Trophoblast cell (in vitro differentiated cells and primary cell): ENCODE results near the gene NNMT.

Experiments
- DNase-seq, 2 donors: peaks; one replicate each; pipeline ENCODE4 v3.0.0-alpha.2; 2016
- H2AFZ ChIP-seq: 2 replicates; pipeline ENCODE4 v1.6.1; 2013; ENCODE audit warnings: low read length, moderate library complexity, mild to moderate bottlenecking; ENCODE audit not compliant: insufficient read depth, poor library complexity
- H2AK5ac ChIP-seq: 2 replicates; pipeline ENCODE4 v1.6.1; 2013; ENCODE audit warnings: mild to moderate bottlenecking, low read length
- H2BK120ac ChIP-seq: 2 replicates; pipeline ENCODE4 v1.6.1; 2013; ENCODE audit warnings: low read length, mild to moderate bottlenecking, moderate library complexity; ENCODE audit not compliant: insufficient read depth, poor library complexity
- H2BK12ac ChIP-seq: 2 replicates; pipeline ENCODE4 v1.6.1; 2013; ENCODE audit warnings: mild to moderate bottlenecking, low read length, moderate library complexity
- H2BK5ac ChIP-seq: 2 replicates; pipeline ENCODE4 v1.6.1; 2013; ENCODE audit warnings: low read length, low read depth, moderate library complexity, mild to moderate bottlenecking; ENCODE audit not compliant: poor library complexity
- H3K14ac ChIP-seq: 2 replicates; pipeline ENCODE4 v1.6.1; 2013; ENCODE audit warnings: mild to moderate bottlenecking, low read length
- H3K18ac ChIP-seq: 2 replicates; pipeline ENCODE4 v1.6.1; 2013; ENCODE audit warnings: mild to moderate bottlenecking, low read length
- H3K23ac ChIP-seq: 2 replicates; pipeline ENCODE4 v1.6.1; 2013; ENCODE audit warnings: low read length
- H3K27ac ChIP-seq: 2 replicates; pipeline ENCODE4 v1.5.1; 2013; ENCODE audit warnings: low read depth, mild to moderate bottlenecking, inconsistent platforms, low read length, moderate library complexity
- H3K27me3 ChIP-seq: 2 replicates; pipeline ENCODE4 v1.6.1; 2013; ENCODE audit warnings: inconsistent platforms, mild to moderate bottlenecking, low read length, moderate library complexity; ENCODE audit not compliant: insufficient read depth
- H3K36me3 ChIP-seq, 2 experiments: 1 replicate in 1 of 2; 2 replicates in 1 of 2; pipeline ENCODE4 v1.6.1; 2013; ENCODE audit warnings: low read length in 2 of 2, mild to moderate bottlenecking in 2 of 2, moderate library complexity in 1 of 2; ENCODE audit not compliant: insufficient read depth in 2 of 2, control insufficient read depth in 1 of 2
- H3K4ac ChIP-seq: 2 replicates; pipeline ENCODE4 v1.6.1; 2013; ENCODE audit warnings: low read depth, mild to moderate bottlenecking, low read length, moderate library complexity
- H3K4me1 ChIP-seq, 2 experiments: 1 replicate in 1 of 2; 2 replicates in 1 of 2; pipeline ENCODE4 v1.6.1; 2013; ENCODE audit warnings: low read length in 2 of 2, mild to moderate bottlenecking in 2 of 2, moderate library complexity in 1 of 2; ENCODE audit not compliant: insufficient read depth in 2 of 2, control insufficient read depth in 1 of 2
- H3K4me2 ChIP-seq: 2 replicates; pipeline ENCODE4 v1.6.1; 2013; ENCODE audit warnings: inconsistent platforms, mild to moderate bottlenecking, low read length, moderate library complexity
- H3K4me3 ChIP-seq: 2 replicates; pipeline ENCODE4 v1.5.1; 2013; ENCODE audit warnings: mild to moderate bottlenecking, low read depth, low read length, inconsistent platforms
- H3K79me1 ChIP-seq: one replicate; pipeline ENCODE4 v1.6.1; 2013; ENCODE audit warnings: low read length
- H3K79me2 ChIP-seq: 2 replicates; pipeline ENCODE4 v1.6.1; 2013; ENCODE audit warnings: low read length, mild to moderate bottlenecking; ENCODE audit not compliant: control insufficient read depth, insufficient read depth, poor library complexity
- H3K9ac ChIP-seq: 2 replicates; pipeline ENCODE4 v1.6.1; 2013; ENCODE audit warnings: mild to moderate bottlenecking, low read length
- H3K9me3 ChIP-seq: 2 replicates; pipeline ENCODE4 v1.6.1; 2013; ENCODE audit warnings: low read depth, mild to moderate bottlenecking, control low read depth, inconsistent platforms, low read length; ENCODE audit not compliant: insufficient read depth
- H4K12ac ChIP-seq: 2 replicates; pipeline ENCODE4 v1.6.1; 2013; ENCODE audit warnings: low read depth, mild to moderate bottlenecking, low read length, moderate library complexity
- H4K8ac ChIP-seq: 2 replicates; pipeline ENCODE4 v1.6.1; 2013; ENCODE audit warnings: low read depth, mild to moderate bottlenecking, low read length, moderate library complexity
- H4K91ac ChIP-seq: one replicate; pipeline ENCODE4 v1.6.1; 2013; ENCODE audit warnings: low read depth, mild to moderate bottlenecking, low read length, moderate library complexity
- WGBS: extraction: QIAGEN DNeasy Blood & Tissue Kit; methylation state at CpG from one replicate; pipeline ENCODE4 v1.1.7; 2013; ENCODE audit warnings: missing lambda C conversion rate; ENCODE audit not compliant: insufficient read length, insufficient coverage; ENCODE audit errors: extremely low coverage; 5-methylcytosine and 5-hydroxymethylcytosine counted together

Gene NNMT

DNA sequence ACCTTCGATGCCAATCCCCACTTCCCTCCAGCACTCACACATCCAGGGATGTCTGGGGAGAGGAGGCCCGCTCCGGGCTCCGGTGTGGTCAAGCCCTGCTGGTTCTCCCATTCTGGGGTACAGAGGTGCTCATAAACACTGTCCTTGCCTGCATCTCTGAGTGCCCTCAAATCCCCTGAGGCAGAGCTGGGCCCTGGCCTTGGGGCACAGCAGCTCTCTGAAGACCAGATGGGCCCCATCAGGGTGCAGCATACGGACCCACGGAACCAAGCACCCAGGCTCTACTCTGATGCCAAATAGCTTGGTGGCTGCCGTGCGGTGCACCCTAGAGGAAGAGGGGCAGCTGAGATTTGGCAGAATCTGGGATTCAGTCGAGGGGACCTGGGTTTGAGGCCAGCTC lies 35.7 kb upstream of the NNMT start:
- no peaks in the 10 kb centered on the region for H3K9me3 ChIP-seq
- H3K18ac ChIP-seq, result no peak overlapping the region
- no peak overlapping the region for H3K9ac ChIP-seq
- no peaks in the 10 kb centered on the region for H3K27me3 ChIP-seq
- no peak overlapping the region for H4K12ac ChIP-seq
- no peak overlapping the region for H3K23ac ChIP-seq
- H3K4me2 ChIP-seq, result no peak overlapping the region
- no peak overlapping the region for H2AFZ ChIP-seq
- H3K4me3 ChIP-seq, result no peak overlapping the region
- no peak overlapping the region for H2BK5ac ChIP-seq
- no peak overlapping the region for H3K14ac ChIP-seq
- WGBS, result no CpG with 5 or more reads among the region's 9 CpGs
- peaks cover 6 to 9% of the 10 kb centered on the region in 2 experiments for H3K4me1 ChIP-seq
- no peaks in the 10 kb centered on the region for H3K36me3 ChIP-seq
- H2BK12ac ChIP-seq, result no peak overlapping the region
- H2BK120ac ChIP-seq, result no peak overlapping the region
- H4K91ac ChIP-seq, result no peak overlapping the region
- no peak overlapping the region for H2AK5ac ChIP-seq
- H3K79me2 ChIP-seq, result no peaks in the 10 kb centered on the region
- H3K79me1 ChIP-seq, result peaks cover 2% of the 10 kb centered on the region
- H3K4ac ChIP-seq, result no peak overlapping the region
- H4K8ac ChIP-seq, result no peak overlapping the region
- DNase-seq, result no peak
- H3K27ac ChIP-seq, result no peak overlapping the region

DNA sequence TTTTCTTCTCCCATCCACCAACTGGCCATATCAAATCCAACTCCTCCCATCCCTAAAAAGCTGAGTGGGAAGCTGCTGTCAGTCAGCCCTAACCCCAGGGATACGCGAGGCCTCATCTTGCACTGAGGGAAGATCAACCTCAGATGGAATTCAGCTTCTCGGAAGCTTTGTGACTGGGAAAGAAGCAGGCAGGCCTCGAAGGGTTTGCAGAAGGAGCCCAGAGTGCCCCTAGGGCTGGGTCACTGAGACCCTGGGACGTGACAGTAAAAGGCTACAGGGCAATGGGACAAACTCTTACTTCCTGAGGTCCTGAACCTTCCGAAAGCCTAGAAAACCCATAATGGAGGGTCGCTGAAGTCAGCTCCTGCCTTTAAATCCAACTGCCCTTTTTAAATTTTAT lies 34.4 kb upstream of the NNMT start:
- Histone ChIP-seq H4K91ac (no peak overlapping the region), H3K27me3 (no peaks in the 10 kb centered on the region), H3K79me2 (no peaks in the 10 kb centered on the region), H3K23ac (no peak overlapping the region), H4K8ac (no peak overlapping the region), H4K12ac (no peak overlapping the region), H3K4me1 (peaks cover 6 to 9% of the 10 kb centered on the region in 2 experiments), H2AK5ac (no peak overlapping the region), H2AFZ (no peak overlapping the region), H3K4me3 (no peak overlapping the region), H3K4me2 (no peak overlapping the region), H3K18ac (no peak overlapping the region), H3K4ac (no peak overlapping the region), H3K9ac (no peak overlapping the region), H3K27ac (no peak overlapping the region), H2BK120ac (no peak overlapping the region), H2BK12ac (no peak overlapping the region), H2BK5ac (no peak overlapping the region), H3K14ac (no peak overlapping the region), H3K79me1 (peaks cover 2% of the 10 kb centered on the region), H3K36me3 (no peaks in the 10 kb centered on the region), H3K9me3 (no peaks in the 10 kb centered on the region)
- no peak for DNase-seq
- WGBS, result no CpG with 5 or more reads among the region's 7 CpGs

- Histone ChIP-seq H2BK120ac (no peak overlapping the region), H4K12ac (no peak overlapping the region), H3K27me3 (no peaks in the 10 kb centered on the region), H2BK12ac (no peak overlapping the region), H3K9me3 (no peaks in the 10 kb centered on the region), H3K4me3 (no peak overlapping the region), H3K4ac (no peak overlapping the region), H4K91ac (no peak overlapping the region), H2AFZ (no peak overlapping the region), H3K4me2 (no peak overlapping the region), H4K8ac (no peak overlapping the region), H3K4me1 (peaks cover 2 to 3% of the 10 kb centered on the region in 2 experiments), H3K23ac (no peak overlapping the region), H3K9ac (no peak overlapping the region), H3K79me1 (peaks cover 2% of the 10 kb centered on the region), H2BK5ac (no peak overlapping the region), H3K79me2 (no peaks in the 10 kb centered on the region), H2AK5ac (no peak overlapping the region), H3K14ac (no peak overlapping the region), H3K18ac (no peak overlapping the region), H3K36me3 (no peaks in the 10 kb centered on the region), H3K27ac (no peak overlapping the region)
- no CpG with 5 or more reads among the region's 9 CpGs for WGBS
- DNase-seq, result peak in 1 of 2 donors; percentile 48
These were observed 33.3 kb upstream of the NNMT start for GRCh38 chr11:114262681-114263512.

GRCh38 chr11:114263513-114264170 lies 32.6 kb upstream of the NNMT start:
- no CpG with 5 or more reads among the region's 7 CpGs for WGBS

More at GRCh38 chr11:114263513-114264170, 32.6 kb upstream of the NNMT start:
- Histone ChIP-seq H3K79me1 (no peaks in the 10 kb centered on the region), H3K4me2 (no peak overlapping the region), H4K8ac (no peak overlapping the region), H4K12ac (no peak overlapping the region), H3K9me3 (no peaks in the 10 kb centered on the region), H2AK5ac (no peak overlapping the region), H2AFZ (no peak overlapping the region), H3K36me3 (no peaks in the 10 kb centered on the region), H3K4me1 (no peaks in the 10 kb centered on the region), H3K9ac (no peak overlapping the region), H3K79me2 (no peaks in the 10 kb centered on the region), H3K27ac (no peak overlapping the region), H3K4ac (no peak overlapping the region), H3K23ac (no peak overlapping the region), H2BK120ac (no peak overlapping the region), H3K18ac (no peak overlapping the region), H3K27me3 (no peaks in the 10 kb centered on the region), H2BK5ac (no peak overlapping the region), H3K4me3 (no peak overlapping the region), H4K91ac (no peak overlapping the region), H2BK12ac (no peak overlapping the region), H3K14ac (no peak overlapping the region)
- DNase-seq, result no peak
